Measurements from ENCODE around the gene TENM4.

GRCh38 chr11:78669249-78669648 lies 771.6 kb downstream of the TENM4 start:
- TF ChIP-seq POLR2A (IDR thresholded peaks at IDR 0.05; ENCODE audit: low read length) (no peak), HMGXB4 (CRISPR knock-in tag; IDR thresholded peaks at IDR 0.05; ENCODE audit: borderline replicate concordance) (no peak), CTCF (IDR thresholded peaks at IDR 0.05) (no peak), HDAC2 (IDR thresholded peaks at IDR 0.05) (no peak)
